PC-3 (cell line): ENCODE measurements around the gene MOB4.

Experiments
- EZH2phosphoT487 ChIP-seq: fragments of 300-600 bp; sonication (generic); IDR thresholded peaks from 2 replicates; pipeline ENCODE4 v1.6.1; 2018; ENCODE audit warnings: mild to moderate bottlenecking, antibody characterized with exemption, low read length, borderline replicate concordance
- TF ChIP-seq, protein P1 (sequence below): fragments of 300-600 bp; sonication (generic); conservative IDR thresholded peaks from 2 replicates; pipeline ENCODE4 v1.5.1; 2017; ENCODE audit warnings: antibody characterized with exemption, low read depth, mild to moderate bottlenecking, low read length

DNA sequence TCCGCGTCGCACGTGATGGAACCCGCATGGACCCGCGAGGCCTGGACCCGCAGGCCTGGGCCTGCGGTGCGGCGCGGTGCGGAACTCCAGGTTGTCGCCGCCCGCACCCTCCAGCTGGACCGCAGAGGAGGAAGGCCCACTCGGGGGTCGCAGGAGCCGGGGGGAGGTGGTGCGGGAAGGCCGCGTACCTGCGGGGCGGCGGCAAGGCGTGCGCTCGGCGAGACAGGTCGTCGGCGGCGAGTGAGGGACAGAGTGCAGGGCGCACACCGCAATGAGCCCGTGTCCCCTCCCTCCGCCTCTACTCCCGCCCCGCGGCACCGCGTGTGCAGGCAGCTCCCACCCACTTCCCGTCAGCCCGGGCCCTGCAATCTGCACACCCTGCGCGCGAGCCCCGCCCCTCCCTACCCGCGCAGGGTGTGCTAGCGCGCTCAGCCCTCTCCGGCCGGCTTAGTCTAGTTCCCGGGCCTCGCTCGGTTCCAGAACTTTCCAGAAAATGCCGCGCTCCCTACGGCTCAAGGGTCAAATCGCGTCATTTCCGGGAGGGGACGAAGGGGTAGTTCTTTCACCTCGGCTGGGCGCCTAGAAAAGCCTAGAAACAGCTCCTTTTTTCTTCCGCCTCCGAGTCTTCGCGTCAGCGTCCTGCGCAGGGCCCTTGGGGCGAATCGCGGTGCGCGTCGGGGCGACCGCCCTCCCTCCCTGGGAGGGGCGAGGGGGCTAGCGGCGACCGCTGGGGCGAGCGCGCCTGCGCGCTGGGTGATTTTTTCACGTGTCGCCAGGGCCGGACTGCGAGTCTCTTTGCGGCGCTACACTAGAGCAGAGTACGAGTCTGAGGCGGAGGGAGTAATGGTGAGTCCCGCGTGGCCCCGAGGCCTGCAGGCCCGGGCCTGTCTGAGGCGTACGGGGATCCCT lies 16.0 kb upstream of the MOB4 start, which contains the start of the genes HSPD1 and HSPE1:
- TF ChIP-seq, protein P1, sequence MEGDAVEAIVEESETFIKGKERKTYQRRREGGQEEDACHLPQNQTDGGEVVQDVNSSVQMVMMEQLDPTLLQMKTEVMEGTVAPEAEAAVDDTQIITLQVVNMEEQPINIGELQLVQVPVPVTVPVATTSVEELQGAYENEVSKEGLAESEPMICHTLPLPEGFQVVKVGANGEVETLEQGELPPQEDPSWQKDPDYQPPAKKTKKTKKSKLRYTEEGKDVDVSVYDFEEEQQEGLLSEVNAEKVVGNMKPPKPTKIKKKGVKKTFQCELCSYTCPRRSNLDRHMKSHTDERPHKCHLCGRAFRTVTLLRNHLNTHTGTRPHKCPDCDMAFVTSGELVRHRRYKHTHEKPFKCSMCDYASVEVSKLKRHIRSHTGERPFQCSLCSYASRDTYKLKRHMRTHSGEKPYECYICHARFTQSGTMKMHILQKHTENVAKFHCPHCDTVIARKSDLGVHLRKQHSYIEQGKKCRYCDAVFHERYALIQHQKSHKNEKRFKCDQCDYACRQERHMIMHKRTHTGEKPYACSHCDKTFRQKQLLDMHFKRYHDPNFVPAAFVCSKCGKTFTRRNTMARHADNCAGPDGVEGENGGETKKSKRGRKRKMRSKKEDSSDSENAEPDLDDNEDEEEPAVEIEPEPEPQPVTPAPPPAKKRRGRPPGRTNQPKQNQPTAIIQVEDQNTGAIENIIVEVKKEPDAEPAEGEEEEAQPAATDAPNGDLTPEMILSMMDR, result no peak
- no peak for TF ChIP-seq EZH2phosphoT487
